HG03378 (cell line): ENCODE results near the gene KDM1A.

Source experiments
- ATAC-seq: cut with Tn5 transposase; IDR thresholded peaks from one replicate; pipeline ENCODE4 v1.9.1; 2021; ENCODE audit warnings: mild to moderate bottlenecking, moderate library complexity; ENCODE audit not compliant: unreplicated experiment

The KDM1A gene

DNA sequence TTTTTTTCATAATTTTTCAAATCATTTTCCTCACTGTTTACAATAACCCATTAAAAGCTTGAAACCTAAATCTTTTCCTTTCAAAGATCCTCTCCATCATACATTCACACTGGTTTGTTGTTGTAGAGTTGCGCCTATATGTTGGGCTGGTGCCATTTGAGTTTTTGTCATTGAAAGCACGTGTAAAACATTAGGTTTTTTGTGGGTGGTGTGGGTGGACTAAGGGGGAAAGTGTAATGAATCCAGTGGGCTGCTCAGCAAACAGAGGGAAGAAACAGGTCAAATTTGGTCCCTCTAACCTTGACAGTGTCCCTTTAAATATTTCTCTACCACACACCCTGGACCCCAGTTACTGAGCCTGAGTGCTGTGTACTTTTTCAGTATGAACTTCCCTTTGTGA is 46.8 kb downstream of the KDM1A start:
- no peak for ATAC-seq

DNA sequence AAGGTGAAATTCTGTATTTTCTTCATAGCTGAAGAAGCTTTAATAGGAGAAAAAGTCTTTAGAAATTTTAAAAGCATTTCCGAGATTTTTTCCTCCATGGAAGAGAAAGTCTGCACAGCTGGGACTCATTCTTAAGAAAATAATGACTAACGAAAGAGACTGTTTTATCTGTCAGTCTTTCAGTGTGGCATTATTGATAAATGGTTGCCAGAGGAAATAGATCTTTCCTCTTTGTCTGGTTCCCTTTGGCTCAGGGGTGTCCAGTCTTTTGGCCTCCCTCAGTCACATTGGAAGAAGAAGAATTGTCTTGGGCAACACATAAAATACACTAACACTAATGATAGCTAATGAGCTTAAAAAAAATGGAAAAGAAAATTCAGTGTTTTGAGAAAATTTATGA is 49.9 kb downstream of the KDM1A start:
- no peak for ATAC-seq

DNA sequence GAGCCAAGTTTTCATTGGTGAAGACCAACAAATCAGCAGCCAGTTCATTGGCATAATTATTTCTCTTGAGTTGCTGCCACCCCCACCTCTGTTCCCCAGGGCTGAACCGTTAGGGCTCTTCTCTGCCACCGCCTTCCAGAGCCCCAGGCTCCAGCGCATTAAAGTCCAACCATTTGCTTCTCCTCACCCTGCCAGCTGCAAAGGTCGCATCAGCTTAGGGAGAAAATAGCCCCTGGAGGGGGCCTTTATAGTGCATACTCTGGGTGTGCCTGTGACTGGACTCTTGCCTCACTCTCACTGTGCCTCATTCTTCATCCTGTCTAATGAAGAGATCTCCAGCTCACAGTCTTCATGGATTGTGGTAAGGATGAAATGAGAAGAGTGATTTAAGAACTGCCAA is 50.4 kb downstream of the KDM1A start:
- no peak for ATAC-seq

DNA sequence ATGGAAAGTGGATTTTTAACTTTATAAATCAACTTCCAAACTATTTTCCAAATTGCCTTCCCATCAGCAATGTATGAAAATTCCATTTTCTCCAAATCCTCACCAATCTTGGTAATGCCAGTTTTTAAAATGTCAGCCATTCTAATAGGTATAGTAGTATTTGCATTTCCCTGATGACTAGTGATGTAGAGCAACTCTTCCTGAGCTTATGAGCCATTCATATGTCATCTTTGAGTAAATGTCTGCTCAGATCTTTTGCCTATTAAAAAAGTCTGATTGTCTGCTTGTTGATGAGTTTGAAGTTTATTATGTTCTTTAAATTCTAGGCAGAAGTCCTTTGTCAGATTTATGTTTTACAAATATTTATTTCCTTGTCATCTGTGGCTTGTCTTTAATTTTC is 54.7 kb downstream of the KDM1A start:
- no peak for ATAC-seq

DNA sequence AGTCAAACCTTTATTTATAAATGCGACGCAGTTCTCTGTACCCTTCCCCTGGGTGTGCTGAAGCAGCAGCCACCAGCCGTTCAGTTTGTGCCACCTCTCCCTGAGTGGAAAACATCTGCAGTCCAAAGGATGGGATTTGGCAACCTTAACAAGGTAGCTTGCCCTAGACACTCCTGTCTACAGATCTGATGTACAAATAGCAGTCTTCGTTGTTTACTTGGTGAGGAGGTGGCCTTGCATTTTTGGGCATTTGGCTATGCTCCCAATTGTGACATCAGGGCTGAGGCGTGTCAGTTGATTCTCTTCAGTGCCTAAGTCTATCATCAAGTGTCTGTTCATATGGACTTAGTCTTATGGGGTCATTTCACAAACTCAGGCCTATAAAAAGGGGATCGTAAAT is 59.8 kb downstream of the KDM1A start:
- no peak for ATAC-seq

DNA sequence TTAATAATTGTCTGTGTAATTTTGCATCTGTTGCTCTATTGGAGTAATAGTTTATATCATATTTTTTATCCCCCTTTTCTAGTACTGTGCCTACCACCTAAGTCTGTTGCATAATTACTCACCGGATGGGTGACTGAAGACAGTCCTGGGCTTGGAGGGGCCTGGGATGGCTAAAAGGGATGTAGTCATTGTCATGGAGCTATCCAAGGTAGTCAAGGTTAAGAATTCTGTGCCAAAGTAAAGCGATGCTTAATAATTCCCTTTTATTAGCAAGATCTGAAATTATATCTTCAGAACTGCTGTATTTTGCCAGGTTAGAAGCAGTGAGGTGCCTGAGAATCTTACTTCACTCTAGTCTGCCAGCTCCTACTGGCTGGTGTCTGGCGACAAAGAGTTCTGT is 61.6 kb downstream of the KDM1A start:
- ATAC-seq = no peak

DNA sequence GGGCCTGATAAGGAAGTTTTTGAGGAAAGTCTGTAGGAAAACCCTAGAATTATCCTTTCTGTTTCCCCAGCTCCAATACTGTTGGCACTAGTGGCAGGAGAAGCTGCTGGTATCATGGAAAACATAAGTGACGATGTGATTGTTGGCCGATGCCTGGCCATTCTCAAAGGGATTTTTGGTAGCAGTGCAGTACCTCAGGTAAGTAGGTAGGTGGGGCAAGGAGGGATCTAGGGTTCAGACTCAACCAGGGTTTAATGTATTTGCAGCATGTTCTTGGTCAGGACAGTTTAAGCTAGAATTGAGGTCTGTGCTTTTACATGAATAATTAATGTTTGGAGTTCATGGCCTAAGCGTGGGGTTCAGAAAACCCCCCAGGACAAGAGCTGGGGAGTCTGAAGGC is 62.1 kb downstream of the KDM1A start:
- no peak for ATAC-seq

DNA sequence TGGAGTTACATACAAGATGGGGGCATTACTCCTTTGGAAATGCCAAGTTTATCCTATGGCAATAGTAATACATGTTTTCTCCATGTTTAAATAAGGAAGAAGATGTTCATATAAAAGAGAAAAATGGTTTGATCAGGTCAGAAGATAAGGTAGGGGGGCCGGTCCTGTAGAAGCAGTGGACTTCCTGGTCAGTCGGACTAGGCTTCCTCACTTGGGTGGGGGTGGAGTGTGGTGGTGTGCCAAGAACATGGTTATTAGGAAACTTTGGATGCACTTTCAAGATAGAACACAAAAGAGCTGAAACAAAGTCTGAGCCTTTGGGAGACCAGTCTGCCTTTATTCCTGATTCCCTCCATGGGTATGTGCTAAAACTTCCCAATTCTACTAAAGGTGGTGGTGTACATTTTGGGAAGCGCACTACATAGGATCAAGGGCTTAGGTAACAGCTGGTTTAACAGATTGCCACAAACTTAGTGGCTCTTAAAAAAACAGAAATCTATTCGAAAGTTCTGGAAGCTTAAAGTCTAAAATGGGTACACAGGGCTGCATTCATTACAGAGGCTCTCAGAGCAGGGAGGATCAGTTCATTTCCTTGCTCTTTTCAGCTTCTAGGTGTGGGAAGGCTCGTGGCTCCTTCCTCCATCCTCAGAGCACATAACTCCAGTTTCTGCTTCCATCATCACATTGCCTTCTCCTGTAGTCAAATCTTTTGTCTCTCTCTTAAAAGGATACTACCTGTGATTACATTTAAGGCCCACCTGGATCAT is 64.6 kb downstream of the KDM1A start:
- no peak for ATAC-seq

DNA sequence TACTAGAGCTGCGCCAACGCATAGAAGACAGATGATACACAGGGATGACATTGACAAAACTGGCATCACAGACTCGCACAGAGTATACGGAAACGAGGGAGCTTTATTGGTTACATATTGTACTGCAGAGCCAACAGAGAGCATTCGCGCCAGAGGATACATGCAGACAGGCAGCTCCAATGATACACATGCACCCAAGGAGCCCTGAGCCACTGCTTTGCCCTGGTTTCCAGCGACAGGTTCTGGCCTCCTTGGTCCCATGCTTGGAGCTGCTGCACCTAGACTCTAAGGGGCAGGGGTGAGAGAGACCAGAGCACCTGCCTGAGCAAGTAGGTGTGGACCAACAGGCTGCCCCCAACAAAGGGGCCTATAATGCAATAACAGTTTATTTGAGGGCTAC is 65.6 kb downstream of the KDM1A start:
- ATAC-seq = no peak

DNA sequence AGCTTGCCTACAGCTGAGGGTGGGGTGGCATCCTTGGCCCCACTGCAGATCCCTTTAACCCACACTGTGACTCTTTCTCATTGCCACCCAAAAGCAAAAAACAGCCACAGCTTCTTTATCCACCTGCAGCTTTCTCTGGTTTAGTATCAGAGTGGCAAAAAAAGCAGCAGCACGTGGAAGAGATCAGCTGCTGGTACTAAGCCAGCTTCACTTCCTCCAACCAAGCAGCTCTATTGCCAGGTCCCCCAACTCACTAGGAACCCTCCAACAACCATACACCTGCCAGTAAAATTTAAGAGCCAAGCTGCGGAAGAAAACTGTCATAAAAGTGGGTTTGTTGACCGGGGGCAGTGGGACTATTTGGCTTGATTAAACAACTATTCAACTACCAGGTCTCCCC is 66.4 kb downstream of the KDM1A start:
- no peak for ATAC-seq

DNA sequence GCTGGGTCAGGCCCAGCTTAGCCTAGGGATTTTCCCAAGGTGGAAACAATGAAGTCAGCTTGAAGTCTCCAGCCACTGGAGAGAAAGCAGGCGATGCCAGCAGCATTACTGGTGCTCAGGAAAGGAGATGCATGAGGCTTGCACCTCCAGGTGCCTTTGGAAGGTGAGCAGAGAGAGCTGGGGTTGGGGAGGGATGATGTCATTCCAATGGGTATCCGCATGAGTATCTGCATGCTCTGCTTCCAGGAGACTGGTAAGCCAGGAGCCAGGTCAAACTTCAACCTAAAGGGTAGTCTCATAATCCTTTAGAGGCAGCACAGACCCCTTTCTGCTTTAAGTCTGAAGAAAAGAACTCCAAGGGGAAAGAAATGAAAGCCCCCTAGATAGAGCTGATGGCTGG is 68.8 kb downstream of the KDM1A start:
- no peak for ATAC-seq

DNA sequence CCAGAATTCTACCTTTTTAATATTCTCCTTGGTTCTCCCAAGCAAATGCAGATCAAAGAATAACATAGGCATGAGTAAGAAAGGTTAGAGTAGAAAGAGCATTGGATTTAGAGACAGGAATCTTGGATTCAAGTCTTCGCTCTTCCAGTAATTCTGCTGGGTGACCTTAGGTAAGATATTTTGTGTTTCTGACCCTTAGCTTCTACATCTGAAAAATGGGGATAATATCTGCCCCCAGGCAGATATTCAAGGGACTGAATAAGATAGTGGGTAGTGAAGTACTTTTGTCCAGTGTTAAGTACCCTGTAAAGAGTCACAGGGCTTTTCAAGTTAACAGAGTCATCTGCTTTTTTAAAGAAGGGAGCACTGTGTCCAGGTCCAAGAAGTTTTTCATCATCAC is 70.8 kb downstream of the KDM1A start:
- no peak for ATAC-seq

DNA sequence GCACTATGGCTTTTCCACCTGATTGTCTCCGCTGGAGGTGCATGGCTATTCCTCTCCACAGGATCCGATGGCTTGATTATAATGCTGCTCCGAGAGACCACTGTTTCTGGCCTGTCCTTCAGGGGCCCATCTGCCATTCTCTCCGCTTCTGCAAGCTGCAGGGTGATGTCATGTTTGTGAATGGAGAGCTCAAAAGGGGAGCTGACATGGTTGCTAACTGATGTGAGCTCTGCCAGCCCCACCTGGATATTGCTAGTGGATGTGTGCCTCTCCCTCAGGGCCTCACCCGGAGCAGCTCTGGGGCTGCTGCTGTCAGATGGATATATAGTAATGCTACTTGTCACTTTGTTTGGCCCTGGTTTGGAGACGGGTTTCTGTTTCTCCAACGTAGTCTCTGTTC is 72.3 kb downstream of the KDM1A start:
- ATAC-seq = no peak

DNA sequence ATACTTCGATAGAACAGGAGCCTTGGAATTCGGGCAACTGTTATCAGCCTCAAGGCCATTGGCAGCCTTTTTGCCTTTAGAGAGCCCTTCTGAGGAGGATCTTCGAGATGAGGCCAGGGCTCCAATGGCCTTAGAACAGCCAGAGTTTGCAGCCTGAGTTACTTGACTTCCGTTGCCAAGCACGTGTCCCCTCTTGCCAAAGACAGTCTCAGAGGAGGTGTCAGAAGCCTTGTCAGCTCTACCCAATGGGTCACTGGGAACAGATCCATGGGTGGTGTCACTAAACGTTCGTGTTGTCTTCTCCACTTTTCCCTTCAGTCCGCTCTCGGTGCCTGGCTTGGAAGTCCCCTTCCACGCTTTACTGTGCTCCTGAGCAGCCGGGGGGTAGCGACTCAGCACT is 73.2 kb downstream of the KDM1A start:
- no peak for ATAC-seq

DNA sequence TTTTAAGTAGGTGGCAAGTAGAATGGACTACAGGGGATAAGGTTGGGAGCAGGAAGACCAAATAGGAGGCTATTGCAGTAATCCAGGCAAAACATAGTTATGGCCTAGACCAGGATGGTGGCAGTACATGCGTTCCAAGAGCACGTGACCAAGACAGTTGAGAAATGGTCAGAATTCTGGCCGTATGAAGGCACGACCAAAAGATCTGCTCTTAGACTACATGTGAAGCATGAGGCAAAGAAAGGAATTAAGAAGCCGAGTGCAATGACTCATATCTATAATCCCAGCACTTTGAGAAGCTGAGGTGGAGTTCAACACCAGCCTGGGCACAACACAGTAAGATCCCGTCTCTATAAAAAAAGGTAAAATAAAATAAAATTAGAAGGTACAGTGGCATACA is 78.0 kb downstream of the KDM1A start:
- ATAC-seq = no peak

DNA sequence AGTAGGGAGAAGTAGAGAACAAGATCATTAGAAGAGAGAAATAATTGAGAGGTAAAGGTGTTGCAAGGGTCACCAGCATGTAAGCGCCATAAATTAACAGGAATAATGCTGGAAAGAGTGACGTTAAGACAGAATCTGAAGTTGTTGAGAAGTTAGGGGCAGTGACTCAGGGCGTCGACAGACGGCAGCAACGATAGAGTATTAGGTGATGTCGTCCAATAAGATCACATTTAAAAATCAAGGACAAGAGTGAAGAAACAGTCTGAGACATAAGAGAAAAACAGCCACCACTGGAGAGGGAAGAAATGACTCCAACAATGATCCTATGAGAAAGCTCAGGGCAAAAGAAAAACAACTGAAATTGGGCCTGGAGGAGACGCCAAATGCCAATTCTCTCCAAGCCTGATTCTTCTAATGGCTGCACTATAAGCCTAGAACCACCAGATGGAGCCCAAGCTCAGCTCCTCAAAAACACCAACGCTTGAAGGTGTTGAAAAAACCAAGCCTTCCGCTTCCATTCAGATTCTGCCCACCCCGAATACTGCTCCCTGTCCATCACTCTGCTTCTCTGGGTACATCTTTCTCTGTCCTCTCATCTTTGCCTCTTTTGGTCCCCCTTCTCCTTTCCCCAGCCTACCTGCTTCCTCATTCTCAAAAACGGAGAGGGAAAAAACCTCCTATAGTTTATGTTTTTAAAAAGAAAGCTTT is 79.3 kb downstream of the KDM1A start:
- ATAC-seq = no peak

DNA sequence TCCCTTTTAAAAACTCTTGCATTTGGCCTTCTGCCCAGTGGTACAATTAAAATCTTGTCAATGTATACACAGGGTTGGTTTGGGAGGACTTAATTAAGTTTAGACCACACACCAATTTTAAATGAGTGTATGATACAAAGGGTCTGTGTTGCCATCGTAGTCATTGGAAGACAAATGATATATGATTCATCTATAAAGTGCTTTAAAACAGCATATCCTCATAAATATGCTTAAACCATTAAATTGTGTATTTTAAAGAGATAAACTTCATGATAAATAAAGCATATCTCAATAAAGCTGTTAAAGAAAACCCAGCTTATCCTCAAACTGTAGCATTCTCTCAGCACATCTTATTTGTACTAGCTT is 79.9 kb downstream of the KDM1A start:
- ATAC-seq = no peak

DNA sequence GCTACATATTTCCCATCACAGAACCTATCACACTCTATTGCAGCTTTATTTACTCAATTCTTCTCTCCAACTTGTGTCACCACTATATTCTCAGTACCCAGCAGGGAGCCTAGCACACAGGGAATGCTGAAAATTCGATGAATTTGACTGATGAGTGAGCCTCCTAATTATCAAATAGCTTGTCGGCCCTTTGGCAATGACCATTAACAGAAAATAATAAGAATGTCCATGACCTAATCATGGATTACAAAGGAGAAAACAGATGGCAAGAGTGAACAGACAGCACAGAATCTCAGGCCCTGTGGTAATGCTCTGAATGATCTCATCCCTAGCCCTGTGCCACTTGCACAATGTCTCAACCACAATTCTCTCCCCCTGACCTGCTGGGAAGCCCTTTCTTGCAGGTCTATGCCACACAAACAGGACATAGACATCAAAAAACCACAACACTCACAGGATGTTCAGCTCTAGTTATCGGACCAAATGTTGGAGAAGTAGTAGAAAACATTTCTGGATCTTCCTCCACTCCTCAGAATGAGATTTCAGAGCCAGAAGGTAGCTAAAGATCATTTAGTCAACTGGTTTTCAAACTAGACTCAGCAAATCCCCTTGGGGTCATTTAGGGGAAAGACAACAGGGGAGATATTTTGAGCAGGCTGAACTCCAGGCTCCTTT is 80.9 kb downstream of the KDM1A start:
- no peak for ATAC-seq

DNA sequence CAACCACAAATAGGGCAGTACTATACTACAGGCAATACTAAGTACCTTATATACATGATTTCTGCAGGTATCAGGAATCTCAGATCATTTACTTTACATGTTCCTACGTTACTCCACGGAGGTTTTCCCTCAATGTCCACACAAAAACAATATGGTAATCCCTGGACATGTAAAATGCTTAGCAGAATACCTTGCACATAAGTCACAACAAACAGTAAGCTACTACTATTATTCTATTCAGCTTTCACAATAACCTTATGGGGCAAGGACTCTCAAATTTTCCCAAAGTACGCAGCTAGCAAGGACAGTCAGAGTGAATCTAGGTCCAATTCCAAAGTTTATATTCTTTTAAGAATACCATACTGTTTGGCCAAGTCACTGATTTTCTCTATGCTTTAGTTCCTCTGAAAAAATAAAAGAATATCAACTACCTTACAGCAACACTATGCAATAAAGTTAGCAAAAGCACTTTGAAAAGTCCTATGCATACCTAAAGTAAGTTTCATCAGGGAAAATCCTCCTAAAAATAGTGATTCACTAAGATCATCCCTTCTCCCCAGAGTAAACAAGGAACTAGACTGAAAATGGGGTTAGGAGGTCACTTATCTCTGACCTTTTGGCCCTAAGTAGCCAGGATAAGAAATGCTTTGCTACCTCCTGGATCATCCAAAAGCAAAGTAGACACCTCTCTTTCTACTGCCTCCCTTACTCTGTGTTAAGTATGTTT is 82.0 kb downstream of the KDM1A start:
- ATAC-seq = no peak

DNA sequence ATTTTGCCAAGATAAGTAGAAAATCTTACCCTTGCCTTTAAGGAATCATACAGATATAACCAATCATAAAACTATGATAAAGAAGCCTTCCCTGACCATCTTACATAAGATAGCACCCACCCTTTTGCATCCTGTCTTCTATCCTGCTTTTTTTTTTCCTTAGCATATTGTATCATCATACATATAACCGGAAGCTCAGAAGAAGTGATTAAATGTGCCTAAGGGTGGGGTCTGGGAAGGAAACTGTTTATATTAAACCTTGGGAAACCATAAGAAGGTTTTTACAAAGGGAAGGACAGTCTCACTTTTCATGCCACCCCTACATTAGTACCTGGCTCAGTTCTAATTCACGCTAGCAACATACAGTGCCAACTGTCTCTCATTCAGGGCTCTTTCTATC is 82.6 kb downstream of the KDM1A start:
- ATAC-seq = no peak

DNA sequence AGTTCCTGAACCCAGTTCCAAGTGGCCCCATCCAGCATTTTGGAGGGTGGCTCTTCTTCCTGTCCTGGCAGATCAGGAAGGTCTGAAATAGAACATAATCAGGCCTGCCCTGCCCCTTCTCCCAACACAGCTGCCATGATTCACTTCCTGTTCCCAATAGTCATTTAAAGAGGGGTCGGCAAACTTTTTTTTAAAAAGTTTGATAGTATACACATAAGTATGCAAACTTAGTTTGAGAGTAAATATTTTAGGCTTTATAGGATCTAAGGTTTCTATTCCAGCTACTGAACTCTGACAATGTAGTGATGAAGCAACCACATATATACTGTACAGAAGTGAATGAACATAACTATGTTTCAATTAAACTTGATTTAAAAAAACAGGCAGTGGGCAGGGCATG is 83.0 kb downstream of the KDM1A start:
- no peak for ATAC-seq
